ENCODE measurements around the gene TRIM38. TPM values are rescaled to one million over a fixed set of nuclear protein-coding genes. Genes with fewer than 3 reads are reported as not detected.
A peak's percentile ranks its signal among the peaks of the same experiment; 100 is the strongest.
"Not testable (repeated sequence)": the region's sequence is repeated elsewhere in the genome, so short reads cannot be mapped to it uniquely, and the experiment has no call there.

Gene TRIM38
- total and polyA plus RNA-seq, 8 donors, result 11.9 to 16.5 (median 15.4) TPM

DNA sequence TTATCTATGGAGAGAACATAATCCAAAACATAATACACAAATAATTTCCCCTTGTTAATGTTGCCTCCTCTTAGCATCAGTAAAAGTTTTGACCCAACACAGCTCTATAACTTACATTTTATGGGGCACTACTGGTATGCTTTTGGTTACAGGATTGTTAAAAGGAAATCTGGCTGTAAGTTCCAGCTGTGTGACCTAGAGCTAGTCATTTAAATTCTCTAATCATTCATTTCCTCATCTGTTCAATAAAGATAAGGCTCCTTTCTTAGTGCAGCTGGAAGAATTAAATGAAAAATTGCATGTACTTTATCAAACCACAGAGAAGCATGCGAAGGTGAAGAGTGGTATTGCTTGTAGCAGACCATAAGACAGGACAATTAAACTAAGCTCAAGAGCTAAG, 36.7 kb upstream of the TRIM38 start:
- H3K9me3 ChIP-seq, result no peaks in the 10 kb centered on the region
- no peak for DNase-seq
- TF ChIP-seq, protein P1, sequence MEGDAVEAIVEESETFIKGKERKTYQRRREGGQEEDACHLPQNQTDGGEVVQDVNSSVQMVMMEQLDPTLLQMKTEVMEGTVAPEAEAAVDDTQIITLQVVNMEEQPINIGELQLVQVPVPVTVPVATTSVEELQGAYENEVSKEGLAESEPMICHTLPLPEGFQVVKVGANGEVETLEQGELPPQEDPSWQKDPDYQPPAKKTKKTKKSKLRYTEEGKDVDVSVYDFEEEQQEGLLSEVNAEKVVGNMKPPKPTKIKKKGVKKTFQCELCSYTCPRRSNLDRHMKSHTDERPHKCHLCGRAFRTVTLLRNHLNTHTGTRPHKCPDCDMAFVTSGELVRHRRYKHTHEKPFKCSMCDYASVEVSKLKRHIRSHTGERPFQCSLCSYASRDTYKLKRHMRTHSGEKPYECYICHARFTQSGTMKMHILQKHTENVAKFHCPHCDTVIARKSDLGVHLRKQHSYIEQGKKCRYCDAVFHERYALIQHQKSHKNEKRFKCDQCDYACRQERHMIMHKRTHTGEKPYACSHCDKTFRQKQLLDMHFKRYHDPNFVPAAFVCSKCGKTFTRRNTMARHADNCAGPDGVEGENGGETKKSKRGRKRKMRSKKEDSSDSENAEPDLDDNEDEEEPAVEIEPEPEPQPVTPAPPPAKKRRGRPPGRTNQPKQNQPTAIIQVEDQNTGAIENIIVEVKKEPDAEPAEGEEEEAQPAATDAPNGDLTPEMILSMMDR (IDR thresholded peaks at IDR 0.05), result no peak
- no peak overlapping the region for H3K4me3 ChIP-seq
- no peak for ATAC-seq
- H3K4me1 ChIP-seq, result no peaks in the 10 kb centered on the region
- H3K36me3 ChIP-seq, result no peaks in the 10 kb centered on the region
- no peak overlapping the region for H3K27ac ChIP-seq
- no peaks in the 10 kb centered on the region for H3K27me3 ChIP-seq
- intact Hi-C loops (cut with DNase I), result no loop called here

DNA sequence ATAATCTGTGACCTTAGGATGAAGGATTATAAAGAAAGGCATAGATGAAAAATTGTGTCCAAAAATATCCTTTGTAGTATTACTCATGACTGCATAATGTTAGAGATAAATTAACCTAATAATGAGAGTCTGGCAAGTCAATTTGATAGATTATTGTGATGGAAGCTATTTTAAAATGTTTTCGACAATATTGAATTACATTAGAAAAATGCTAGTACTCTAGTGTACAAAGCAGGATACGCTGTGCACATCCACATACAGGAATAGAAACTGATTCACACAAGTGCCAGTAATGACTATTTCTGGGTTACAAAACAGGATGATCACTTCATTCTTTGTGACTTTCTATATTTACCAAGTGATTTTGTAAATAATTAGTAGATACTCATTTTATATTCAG, 35.4 kb upstream of the TRIM38 start:
- TF ChIP-seq, protein P1 (IDR thresholded peaks at IDR 0.05), result no peak
- intact Hi-C loops (cut with DNase I), result no loop called here
- ATAC-seq, result no peak
- Histone ChIP-seq H3K4me1 (no peaks in the 10 kb centered on the region), H3K36me3 (no peaks in the 10 kb centered on the region), H3K4me3 (no peak overlapping the region), H3K9me3 (no peaks in the 10 kb centered on the region), H3K27me3 (no peaks in the 10 kb centered on the region), H3K27ac (no peak overlapping the region)
- no peak for DNase-seq

DNA sequence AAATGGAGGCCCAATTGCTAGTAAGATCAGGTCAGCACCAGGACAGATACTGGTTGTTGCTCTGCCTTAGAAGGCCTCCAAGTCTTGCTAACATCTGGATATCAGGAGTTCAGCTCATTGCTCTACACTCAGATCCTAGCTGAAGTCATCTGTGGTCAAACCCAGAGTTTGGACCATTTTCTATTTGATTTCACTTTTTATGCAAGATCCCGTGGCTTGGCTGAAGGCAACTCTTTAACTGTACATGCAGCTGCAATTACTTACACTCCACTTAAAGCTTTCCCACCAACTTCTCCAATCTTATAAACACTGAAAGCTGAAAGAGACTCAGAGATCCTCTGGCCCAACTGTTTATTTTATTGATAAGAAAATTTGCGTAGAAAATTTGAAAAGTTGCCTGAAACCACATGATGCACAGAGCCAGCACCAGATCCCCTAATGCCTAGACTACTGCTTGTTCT, 34.8 kb upstream of the TRIM38 start:
- DNase-seq (peak in 1 of 4 donors; percentile 16), ATAC-seq (peak; percentile 33)
- Histone ChIP-seq H3K27me3 (no peaks in the 10 kb centered on the region), H3K9me3 (no peaks in the 10 kb centered on the region), H3K4me3 (no peak overlapping the region), H3K4me1 (no peaks in the 10 kb centered on the region), H3K27ac (no peak overlapping the region), H3K36me3 (no peaks in the 10 kb centered on the region)
- intact Hi-C loops (cut with DNase I), result no loop called here
- TF ChIP-seq, protein P1 (IDR thresholded peaks at IDR 0.05), result no peak

DNA sequence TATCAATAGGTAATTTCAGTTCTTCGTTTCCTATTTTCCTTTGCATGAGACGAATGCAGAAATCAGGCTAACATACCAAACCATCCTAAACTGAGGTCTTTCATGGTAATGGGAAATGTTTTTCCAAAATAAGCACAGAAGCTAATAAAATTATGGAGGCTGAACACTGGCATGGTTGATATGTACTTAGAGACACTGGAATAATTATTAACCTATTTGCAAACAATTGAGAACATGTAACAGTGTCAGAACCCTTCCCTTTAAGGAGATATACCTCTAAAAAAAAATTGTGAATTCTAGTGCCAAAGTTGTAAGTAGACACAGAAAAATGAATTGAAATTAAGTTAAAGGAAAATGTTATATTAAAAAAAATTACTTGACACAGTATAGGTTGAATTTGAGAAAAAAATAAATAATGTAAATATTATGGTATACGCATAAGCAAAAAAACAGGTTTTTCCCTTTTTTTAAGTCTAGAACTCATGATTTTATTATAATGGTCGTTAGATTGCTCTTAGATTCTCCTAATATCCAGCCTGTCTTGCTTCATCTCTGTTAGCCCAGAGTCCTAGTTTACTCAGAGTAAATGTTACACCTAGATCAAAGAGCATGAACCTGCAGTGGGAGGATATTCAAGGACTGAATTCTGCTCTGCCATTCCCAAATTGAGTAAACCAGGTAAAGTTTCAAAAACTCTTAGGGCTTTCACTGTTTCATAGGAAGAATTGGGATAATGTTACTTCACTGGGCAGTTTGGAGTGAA, 33.9 kb upstream of the TRIM38 start:
- intact Hi-C loops (cut with DNase I), result no loop called here
- ATAC-seq (no peak), DNase-seq (no peak)
- H3K27ac ChIP-seq, result no peak overlapping the region
- TF ChIP-seq, protein P1 (IDR thresholded peaks at IDR 0.05), result no peak
- no peak overlapping the region for H3K4me3 ChIP-seq
- H3K9me3 ChIP-seq, result no peaks in the 10 kb centered on the region
- H3K27me3 ChIP-seq, result no peaks in the 10 kb centered on the region
- H3K36me3 ChIP-seq, result no peaks in the 10 kb centered on the region
- no peaks in the 10 kb centered on the region for H3K4me1 ChIP-seq

DNA sequence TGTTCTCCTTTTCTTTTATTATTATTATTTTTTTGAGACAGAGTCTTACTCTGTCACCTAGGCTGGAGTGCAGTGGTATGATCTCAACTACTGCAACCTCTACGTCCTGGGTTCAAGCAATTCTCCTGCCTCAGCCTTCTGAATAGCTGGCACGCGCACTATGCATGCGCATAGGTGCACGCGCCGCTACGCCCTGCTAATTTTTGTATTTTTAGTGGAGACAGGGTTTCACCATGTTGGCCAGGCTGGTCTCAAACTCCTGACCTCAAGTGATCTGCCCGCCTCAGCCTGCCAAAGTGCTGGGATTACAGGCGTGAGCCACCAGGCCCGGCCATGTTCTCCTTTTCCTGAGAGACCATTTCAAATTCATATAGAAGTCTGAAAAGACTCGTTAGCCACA, 32.8 kb upstream of the TRIM38 start:
- H3K36me3 ChIP-seq; DNase-seq; H3K27ac ChIP-seq; H3K27me3 ChIP-seq; ATAC-seq; H3K4me1 ChIP-seq; intact Hi-C loops (cut with DNase I); H3K9me3 ChIP-seq; H3K4me3 ChIP-seq: not testable (repeated sequence)

Data from left lung (tissue), 10 donors.